B cell (primary cell): ENCODE data around the gene IVL. TPM values are rescaled to one million over a fixed set of nuclear protein-coding genes. Genes with fewer than 3 reads are reported as not detected.

ENCODE experiments used
- ATAC-seq: fragments of 200-7000 bp; cut with Tn5 transposase; one replicate; pipeline ENCODE4 v1.10.0; 2021; ENCODE audit warnings: low read depth, mild to moderate bottlenecking, moderate number of reproducible peaks, moderate library complexity
- CTCF ChIA-PET: fragments of 350-600 bp; sonication (Branson Sonifier 250); formaldehyde crosslinking; loops from one replicate; lab custom pipeline; 2021; ENCODE audit warnings: antibody characterized with exemption, inconsistent platforms; lab: Charles Lee
- POLR2A ChIA-PET: fragments of 350-600 bp; sonication (Branson Sonifier 250); formaldehyde crosslinking; loops from one replicate; lab custom pipeline; 2021; ENCODE audit warnings: antibody characterized with exemption; lab: Charles Lee
- DNase-seq: peaks from one replicate; pipeline ENCODE4 v3.0.0; 2013
- H2AFZ ChIP-seq: 2 replicates; pipeline ENCODE4 v1.6.1; 2012; ENCODE audit warnings: mild to moderate bottlenecking, low read depth, low read length; ENCODE audit not compliant: insufficient read depth, poor library complexity, severe bottlenecking
- H3K27ac ChIP-seq, 2 donors: 1 replicate in 1 of 2; 2 replicates in 1 of 2; pipeline ENCODE4 v1.5.1; 2012 to 2013; ENCODE audit warnings: low read length in 2 of 2, mild to moderate bottlenecking in 2 of 2, moderate library complexity in 1 of 2
- H3K27me3 ChIP-seq, 4 experiments: fragments of 200-600 bp in 1 of 4; sonication (generic) in 1 of 4; replicated peaks in 1 of 4; 1 replicate in 2 of 4; 2 replicates in 2 of 4; pipeline versions ENCODE4 v1.6.1 to v1.7.0; 2013 to 2016; ENCODE audit warnings: low read length in 3 of 4, mild to moderate bottlenecking in 2 of 4, mixed read lengths in 1 of 4, moderate library complexity in 1 of 4; ENCODE audit not compliant: insufficient read depth in 4 of 4, control insufficient read depth in 3 of 4; ENCODE audit errors: control extremely low read depth in 1 of 4
- H3K36me3 ChIP-seq, 2 experiments: replicated peaks in 1 of 2; 1 replicate in 1 of 2; 2 replicates in 1 of 2; pipeline versions ENCODE4 v1.6.1 to v1.7.1; 2013; ENCODE audit warnings: low read length in 1 of 2; ENCODE audit not compliant: insufficient read depth in 2 of 2, control insufficient read depth in 1 of 2; ENCODE audit errors: control extremely low read depth in 1 of 2, extremely low read depth in 1 of 2
- H3K4me1 ChIP-seq, 2 donors: fragments of 200-600 bp in 1 of 2; sonication (generic) in 1 of 2; 1 replicate in 1 of 2; 2 replicates in 1 of 2; pipeline versions ENCODE4 v1.5.1 to v1.6.1; 2013 to 2017; ENCODE audit warnings: low read length in 2 of 2; ENCODE audit not compliant: control insufficient read depth in 2 of 2, insufficient read depth in 2 of 2
- H3K4me2 ChIP-seq: replicated peaks from 2 replicates; pipeline ENCODE3; 2012; ENCODE audit warnings: mild to moderate bottlenecking, low read depth, low read length; ENCODE audit not compliant: poor library complexity, severe bottlenecking
- H3K4me3 ChIP-seq, 5 experiments: fragments of 200-600 bp in 1 of 5; sonication (generic) in 1 of 5; 1 replicate in 3 of 5; 2 replicates in 2 of 5; pipeline versions ENCODE4 v1.5.1 to v1.7.0; 2011 to 2016; ENCODE audit warnings: low read length in 4 of 5, mild to moderate bottlenecking in 4 of 5, low read depth in 2 of 5, control low read depth in 1 of 5, moderate library complexity in 1 of 5; ENCODE audit not compliant: insufficient read depth in 1 of 5; ENCODE audit errors: control extremely low read depth in 1 of 5, extremely low read depth in 1 of 5
- H3K79me2 ChIP-seq: fragments of 200-600 bp; sonication (generic); one replicate; pipeline ENCODE4 v1.6.0; 2016; ENCODE audit warnings: low read length; ENCODE audit not compliant: control insufficient read depth, insufficient read depth
- H3K9ac ChIP-seq: fragments of 200-600 bp; sonication (generic); 2 replicates; pipeline ENCODE4 v1.6.1; 2017; ENCODE audit warnings: mild to moderate bottlenecking, low read length, moderate library complexity
- H3K9me3 ChIP-seq, 3 donors: one replicate each; pipeline versions ENCODE4 v1.6.1 to v1.7.1; 2013; ENCODE audit warnings: low read length in 2 of 3; ENCODE audit not compliant: control insufficient read depth in 2 of 3, insufficient read depth in 1 of 3; ENCODE audit errors: control extremely low read depth in 1 of 3
- H4K20me1 ChIP-seq: 2 replicates; pipeline ENCODE4 v1.6.0; 2012; ENCODE audit warnings: mild to moderate bottlenecking, low read length; ENCODE audit not compliant: insufficient read depth, control insufficient read depth, poor library complexity, severe bottlenecking
- H3K27ac Mint-ChIP-seq: one replicate; pipeline ENCODE4 v1.8.0; 2021; ENCODE audit warnings: mixed read lengths
- H3K27me3 Mint-ChIP-seq: one replicate; pipeline ENCODE4 v1.8.0; 2021; ENCODE audit warnings: mixed read lengths
- H3K4me1 Mint-ChIP-seq: one replicate; pipeline ENCODE4 v1.8.0; 2021; ENCODE audit warnings: mixed read lengths
- H3K4me3 Mint-ChIP-seq: one replicate; pipeline ENCODE4 v1.8.0; 2021; ENCODE audit warnings: mixed read lengths
- H3K9me3 Mint-ChIP-seq: one replicate; pipeline ENCODE4 v1.8.0; 2022; ENCODE audit warnings: mixed read lengths; ENCODE audit not compliant: insufficient read depth
- CTCF ChIP-seq: fragments of 200-600 bp; IDR thresholded peaks from one replicate; pipeline ENCODE4 v1.8.0; 2022; ENCODE audit warnings: antibody characterized with exemption, mild to moderate bottlenecking
- EZH2 ChIP-seq: IDR thresholded peaks from 2 replicates; pipeline ENCODE4 v1.6.1; 2012; ENCODE audit warnings: borderline replicate concordance, low read depth, mild to moderate bottlenecking, moderate library complexity, low read length; ENCODE audit not compliant: insufficient read depth, poor library complexity, severe bottlenecking
- WGBS: methylation state at CpG from one replicate; pipeline ENCODE4 v1.1.5; 2013; ENCODE audit warnings: missing lambda C conversion rate; ENCODE audit not compliant: insufficient coverage; 5-methylcytosine and 5-hydroxymethylcytosine counted together
- intact Hi-C: fragments of 100-400 bp; cut with micrococcal nuclease; formaldehyde crosslinking; loops from one replicate; pipeline ENCODE4 v1.10.0; 2022
- polyA plus RNA-seq: library from polyadenylated mRNA; depleted of rRNA; stranded (reverse); fragments of >200 nt; gene quantifications from 2 replicates; pipeline ENCODE4 v1.2.3, GENCODE V29; 2012
- total RNA-seq, 2 donors: library from RNA; stranded (reverse); fragments of 120-200 nt in 1 of 2; gene quantifications; 1 replicate in 1 of 2; 2 replicates in 1 of 2; pipeline versions ENCODE4 v1.2.3 to v1.2.4, GENCODE V29; 2013 to 2022

Gene IVL
- total and polyA plus RNA-seq, 2 donors (not counting 1 experiment from before 2014, with no cell fraction given) = not detected

- no peaks in the 10 kb centered on the region for H4K20me1 ChIP-seq
- H3K79me2 ChIP-seq = no peaks in the 10 kb centered on the region
- Mint-ChIP-seq H3K27ac (no peak overlapping the region), H3K27me3 (peaks cover 24% of the 10 kb centered on the region), H3K9me3 (no peaks in the 10 kb centered on the region), H3K4me1 (no peaks in the 10 kb centered on the region), H3K4me3 (no peak overlapping the region)
- peaks cover 0 to 2% (median 0%) of the 10 kb centered on the region in 4 experiments for H3K27me3 ChIP-seq
- H3K27ac ChIP-seq = no peak overlapping the region
- CTCF ChIA-PET = no interaction called here
- DNase-seq = no peak
- H3K4me2 ChIP-seq = no peak overlapping the region
- no peak for ATAC-seq
- 83% methylated on average over 4 of the region's 7 CpGs for WGBS
- no peaks in the 10 kb centered on the region for H3K36me3 ChIP-seq
- POLR2A ChIA-PET = no interaction called here
- H3K9ac ChIP-seq = no peak overlapping the region
- no peaks in the 10 kb centered on the region for H3K4me1 ChIP-seq
- TF ChIP-seq CTCF (no peak), EZH2 (no peak)
- no peak overlapping the region for H2AFZ ChIP-seq
- intact Hi-C loops = no loop called here
- peaks cover 0 to 3% (median 0%) of the 10 kb centered on the region in 3 donors for H3K9me3 ChIP-seq
- no peak overlapping the region for H3K4me3 ChIP-seq
Measured at GRCh38 chr1:152953761-152954160, 45.4 kb downstream of the IVL start.

GRCh38 chr1:152954436-152954835, 46.1 kb downstream of the IVL start:
- no peak overlapping the region for H3K27ac Mint-ChIP-seq
- peaks cover 0 to 2% (median 0%) of the 10 kb centered on the region in 4 experiments for H3K27me3 ChIP-seq
- H3K79me2 ChIP-seq = no peaks in the 10 kb centered on the region
- no peak overlapping the region for H3K27ac ChIP-seq
- no peaks in the 10 kb centered on the region for H3K36me3 ChIP-seq
- ATAC-seq (no peak), DNase-seq (no peak)
- intact Hi-C loops = no loop called here
- no peaks in the 10 kb centered on the region for H3K4me1 ChIP-seq
- no peaks in the 10 kb centered on the region for H3K9me3 Mint-ChIP-seq
- 80% methylated on average over 2 of the region's 6 CpGs for WGBS
- H3K4me3 Mint-ChIP-seq = no peak overlapping the region
- no peaks in the 10 kb centered on the region for H3K4me1 Mint-ChIP-seq
- CTCF ChIA-PET = no interaction called here
- H3K4me3 ChIP-seq = no peak overlapping the region
- H3K9me3 ChIP-seq = peaks cover 0 to 3% (median 0%) of the 10 kb centered on the region in 3 donors
- H4K20me1 ChIP-seq = no peaks in the 10 kb centered on the region
- POLR2A ChIA-PET = no interaction called here
- H3K27me3 Mint-ChIP-seq = peaks cover 24% of the 10 kb centered on the region
- no peak overlapping the region for H3K4me2 ChIP-seq
- no peak overlapping the region for H2AFZ ChIP-seq
- TF ChIP-seq CTCF (no peak), EZH2 (no peak)
- H3K9ac ChIP-seq = no peak overlapping the region
